ENCODE data around the gene CCS.

- no peak for TF ChIP-seq POLR2AphosphoS5 (IDR thresholded peaks at IDR 0.05; ENCODE audit: low read depth, low read length)
- no peak for TF ChIP-seq PAX5 (IDR thresholded peaks at IDR 0.05; ENCODE audit: insufficient read depth, low read length, severe bottlenecking)
These were observed 44.9 kb upstream of the CCS start for GRCh38 chr11:66548041-66548440.

Measured in GM12891 (cell line).